ENCODE measurements around the gene GIGYF2. TPM values are rescaled to one million over a fixed set of nuclear protein-coding genes. Genes with fewer than 3 reads are reported as not detected.

Gene GIGYF2
- total RNA-seq, 4 donors from 2014 or later = 62.6 to 88.3 (median 67.7) TPM

DNA sequence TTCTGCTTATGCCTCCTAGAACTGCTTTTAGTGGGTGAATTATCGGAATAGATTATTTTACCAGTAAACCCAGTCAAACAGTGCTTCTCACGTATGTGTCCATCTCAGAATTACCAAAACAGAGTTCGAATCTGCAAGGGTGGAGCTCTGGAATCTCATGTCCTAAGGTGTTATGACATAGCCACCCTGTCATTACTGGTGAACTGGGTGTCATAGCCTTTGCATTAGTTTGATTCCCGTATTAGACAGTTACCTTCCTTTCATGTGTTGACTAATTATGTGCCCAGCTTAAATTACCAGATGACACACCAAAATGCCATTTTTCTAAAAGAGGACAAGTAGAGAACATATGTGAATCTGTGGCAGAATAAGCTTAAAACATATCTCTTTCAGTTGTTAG lies 94.4 kb downstream of the GIGYF2 start:
- ATAC-seq = no peak
- Histone ChIP-seq H3K27ac (no peak overlapping the region), H3K9me3 (no peaks in the 10 kb centered on the region), H3K4me1 (no peaks in the 10 kb centered on the region), H3K27me3 (no peaks in the 10 kb centered on the region), H3K36me3 (peaks cover 10 to 92% of the 10 kb centered on the region in 2 donors), H3K4me3 (no peak overlapping the region)
- WGBS, 2 donors (ENCODE audit: low coverage in 1 of 2) = 83 to 85% methylated on average over 4 of the region's 4 CpGs
- TF ChIP-seq EP300 (IDR thresholded peaks at IDR 0.05) (no peak), POLR2AphosphoS5 (IDR thresholded peaks at IDR 0.05) (no peak), POLR2A (IDR thresholded peaks at IDR 0.05) (no peak)
- TF ChIP-seq, protein P1, sequence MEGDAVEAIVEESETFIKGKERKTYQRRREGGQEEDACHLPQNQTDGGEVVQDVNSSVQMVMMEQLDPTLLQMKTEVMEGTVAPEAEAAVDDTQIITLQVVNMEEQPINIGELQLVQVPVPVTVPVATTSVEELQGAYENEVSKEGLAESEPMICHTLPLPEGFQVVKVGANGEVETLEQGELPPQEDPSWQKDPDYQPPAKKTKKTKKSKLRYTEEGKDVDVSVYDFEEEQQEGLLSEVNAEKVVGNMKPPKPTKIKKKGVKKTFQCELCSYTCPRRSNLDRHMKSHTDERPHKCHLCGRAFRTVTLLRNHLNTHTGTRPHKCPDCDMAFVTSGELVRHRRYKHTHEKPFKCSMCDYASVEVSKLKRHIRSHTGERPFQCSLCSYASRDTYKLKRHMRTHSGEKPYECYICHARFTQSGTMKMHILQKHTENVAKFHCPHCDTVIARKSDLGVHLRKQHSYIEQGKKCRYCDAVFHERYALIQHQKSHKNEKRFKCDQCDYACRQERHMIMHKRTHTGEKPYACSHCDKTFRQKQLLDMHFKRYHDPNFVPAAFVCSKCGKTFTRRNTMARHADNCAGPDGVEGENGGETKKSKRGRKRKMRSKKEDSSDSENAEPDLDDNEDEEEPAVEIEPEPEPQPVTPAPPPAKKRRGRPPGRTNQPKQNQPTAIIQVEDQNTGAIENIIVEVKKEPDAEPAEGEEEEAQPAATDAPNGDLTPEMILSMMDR (IDR thresholded peaks at IDR 0.05) = no peak

- H3K4me1 ChIP-seq = no peaks in the 10 kb centered on the region
- no peak for ATAC-seq
- WGBS, 2 donors (ENCODE audit: low coverage in 1 of 2) = 75 to 93% methylated on average over 3 to 4 of the region's 4 CpGs
- H3K27ac ChIP-seq = no peak overlapping the region
- H3K36me3 ChIP-seq = peaks cover 10 to 96% of the 10 kb centered on the region in 2 donors
- no peaks in the 10 kb centered on the region for H3K9me3 ChIP-seq
- TF ChIP-seq EP300 (IDR thresholded peaks at IDR 0.05) = no peak
- no peak for TF ChIP-seq POLR2AphosphoS5 (IDR thresholded peaks at IDR 0.05)
- H3K27me3 ChIP-seq = no peaks in the 10 kb centered on the region
- H3K4me3 ChIP-seq = no peak overlapping the region
Measured at GRCh38 chr2:232793271-232793670, 96.1 kb downstream of the GIGYF2 start.

DNA sequence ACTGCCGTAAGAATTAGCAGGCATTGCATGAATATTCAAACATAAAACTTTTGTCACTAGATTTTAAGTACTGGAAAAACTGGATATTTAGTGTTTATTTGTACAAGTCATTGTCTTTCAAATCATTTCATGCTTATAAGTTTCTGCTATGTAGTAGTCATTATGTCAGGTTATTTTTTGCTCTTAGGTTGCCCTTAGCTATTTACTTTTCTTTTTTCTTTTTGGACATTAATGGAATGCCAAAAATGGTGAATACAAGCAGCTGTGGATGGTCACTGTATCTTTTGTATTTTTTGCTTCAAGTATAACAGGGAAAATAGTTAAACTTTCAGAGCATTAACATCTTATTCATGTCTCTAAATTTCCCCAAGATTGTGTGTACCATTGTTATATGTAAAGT lies 97.8 kb downstream of the GIGYF2 start:
- no peaks in the 10 kb centered on the region for H3K4me1 ChIP-seq
- WGBS, 2 donors (ENCODE audit: low coverage in 1 of 2) = 67 to 86% methylated on average over 1 of the region's 1 CpG
- peaks cover 10 to 84% of the 10 kb centered on the region in 2 donors for H3K36me3 ChIP-seq
- ATAC-seq = no peak
- no peaks in the 10 kb centered on the region for H3K9me3 ChIP-seq
- TF ChIP-seq, protein P1 (IDR thresholded peaks at IDR 0.05) = no peak
- no peak for TF ChIP-seq EP300 (IDR thresholded peaks at IDR 0.05)
- TF ChIP-seq POLR2A (IDR thresholded peaks at IDR 0.05) = no peak
- TF ChIP-seq POLR2AphosphoS5 (IDR thresholded peaks at IDR 0.05) = no peak
- no peaks in the 10 kb centered on the region for H3K27me3 ChIP-seq
- H3K4me3 ChIP-seq = no peak overlapping the region
- no peak overlapping the region for H3K27ac ChIP-seq

DNA sequence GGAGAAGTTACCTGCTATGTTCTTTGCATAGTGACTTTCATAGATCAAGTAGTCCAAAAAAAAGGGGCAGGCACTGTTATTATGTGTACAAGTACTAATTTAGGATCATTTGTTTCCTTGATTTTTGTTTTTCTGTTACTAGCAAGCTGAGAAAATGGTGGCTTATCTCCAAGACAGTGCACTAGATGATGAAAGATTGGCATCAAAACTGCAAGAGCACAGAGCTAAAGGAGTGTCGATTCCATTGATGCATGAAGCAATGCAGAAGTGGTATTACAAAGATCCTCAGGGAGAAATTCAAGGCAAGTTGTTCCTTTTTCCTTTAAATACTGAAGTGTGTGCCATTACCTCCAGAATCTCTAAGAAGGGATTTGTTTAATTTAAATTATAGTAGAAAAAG lies 98.8 kb downstream of the GIGYF2 start:
- no peak for ATAC-seq
- H3K27me3 ChIP-seq = no peaks in the 10 kb centered on the region
- H3K36me3 ChIP-seq = peaks cover 10 to 79% of the 10 kb centered on the region in 2 donors
- H3K9me3 ChIP-seq = peaks cover 0 to 2% (median 0%) of the 10 kb centered on the region in 3 donors
- no peak overlapping the region for H3K27ac ChIP-seq
- H3K4me3 ChIP-seq = no peak overlapping the region
- H3K4me1 ChIP-seq = no peaks in the 10 kb centered on the region
- TF ChIP-seq EP300 (IDR thresholded peaks at IDR 0.05) (no peak), POLR2AphosphoS5 (IDR thresholded peaks at IDR 0.05) (no peak)
- 77 to 92% methylated on average over 1 of the region's 1 CpG for WGBS, 2 donors (ENCODE audit: low coverage in 1 of 2)

DNA sequence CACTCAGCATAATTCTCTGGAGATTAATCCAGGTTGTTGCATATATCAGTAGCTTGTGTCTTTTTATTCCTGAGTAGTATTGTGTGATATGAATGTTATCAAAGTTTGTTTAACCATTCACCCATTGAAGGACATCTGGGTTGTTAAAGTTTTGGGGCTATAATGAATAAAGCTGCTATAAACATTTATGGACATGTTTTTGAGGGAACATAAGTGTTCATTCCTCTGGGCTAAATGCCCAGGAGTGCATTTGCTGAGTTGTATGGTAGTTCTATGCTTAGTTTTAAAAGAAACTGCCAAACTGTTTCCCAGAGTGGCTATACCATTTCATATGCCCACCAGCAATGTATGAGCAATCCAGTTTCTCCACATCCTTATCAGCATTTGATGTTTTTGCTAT lies 101.1 kb downstream of the GIGYF2 start:
- Histone ChIP-seq H3K36me3 (peaks cover 0 to 79% of the 10 kb centered on the region in 2 donors), H3K4me1 (no peaks in the 10 kb centered on the region), H3K4me3 (no peak overlapping the region), H3K9me3 (peaks cover 0 to 21% (median 0%) of the 10 kb centered on the region in 3 donors), H3K27me3 (no peaks in the 10 kb centered on the region), H3K27ac (no peak overlapping the region)
- TF ChIP-seq POLR2AphosphoS5 (IDR thresholded peaks at IDR 0.05) (no peak), EP300 (IDR thresholded peaks at IDR 0.05) (no peak), POLR2A (IDR thresholded peaks at IDR 0.05) (no peak)
- TF ChIP-seq, protein P1 (IDR thresholded peaks at IDR 0.05) = no peak
- no peak for ATAC-seq

DNA sequence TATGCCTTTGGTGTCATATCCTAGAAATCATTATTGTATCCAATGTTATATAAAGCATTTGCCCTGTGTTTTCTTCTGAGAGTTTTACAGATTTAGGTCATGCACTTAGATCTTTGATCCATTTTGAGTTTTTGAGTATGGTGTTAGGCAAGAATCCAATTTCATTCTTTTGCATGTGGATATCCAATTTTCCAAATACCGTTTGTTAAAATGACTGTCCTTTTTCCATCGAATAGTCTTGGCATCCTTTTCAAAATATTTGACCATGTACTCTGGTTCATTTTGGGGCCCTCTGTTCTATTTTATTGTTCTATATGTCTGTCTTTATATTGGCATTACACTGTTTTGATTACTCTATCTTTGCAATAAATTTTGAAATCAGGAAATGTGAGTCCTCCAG lies 103.0 kb downstream of the GIGYF2 start:
- H3K4me1 ChIP-seq = no peaks in the 10 kb centered on the region
- H3K27me3 ChIP-seq = no peaks in the 10 kb centered on the region
- no peak overlapping the region for H3K4me3 ChIP-seq
- WGBS, 2 donors (ENCODE audit: low coverage in 1 of 2) = 26 to 49% methylated on average over 2 of the region's 2 CpGs
- ATAC-seq = no peak
- H3K27ac ChIP-seq = no peak overlapping the region
- H3K9me3 ChIP-seq = peaks cover 0 to 21% (median 0%) of the 10 kb centered on the region in 3 donors
- TF ChIP-seq POLR2AphosphoS5 (IDR thresholded peaks at IDR 0.05) = no peak
- no peak for TF ChIP-seq EP300 (IDR thresholded peaks at IDR 0.05)
- TF ChIP-seq, protein P1 (IDR thresholded peaks at IDR 0.05) = no peak
- TF ChIP-seq POLR2A (IDR thresholded peaks at IDR 0.05) = no peak
- H3K36me3 ChIP-seq = peaks cover 0 to 61% of the 10 kb centered on the region in 2 donors

All from gastroesophageal sphincter (tissue), 4 donors.